Measurements from ENCODE around the gene PPARD.

PPARD gene

GRCh38 chr6:35445691-35446090 lies 103.3 kb downstream of the PPARD start:
- peak; percentile 9 for DNase-seq

GRCh38 chr6:35448191-35448590 lies 105.8 kb downstream of the PPARD start:
- no peak for DNase-seq

GRCh38 chr6:35449287-35449881 lies 107.0 kb downstream of the PPARD start:
- DNase-seq, result peak; percentile 80

- DNase-seq, result no peak
These were observed 109.2 kb downstream of the PPARD start for GRCh38 chr6:35451354-35452182.

GRCh38 chr6:35452183-35453090 lies 110.1 kb downstream of the PPARD start, which contains the start of gene FANCE:
Gene FANCE, plus strand, starts transcription at chr6:35452338. Its CDS starts 208 bp downstream, at chr6:35452546.
- DNase-seq, result peak; percentile 94

GRCh38 chr6:35453236-35453635 lies 110.9 kb downstream of the PPARD start:
- no peak for DNase-seq

GRCh38 chr6:35454391-35455110 lies 112.2 kb downstream of the PPARD start:
- no peak for DNase-seq

- DNase-seq, result no peak
These were observed 115.5 kb downstream of the PPARD start for GRCh38 chr6:35457907-35458306.

GRCh38 chr6:35461270-35461669 lies 118.9 kb downstream of the PPARD start:
- DNase-seq, result no peak

GRCh38 chr6:35463292-35463691 lies 120.9 kb downstream of the PPARD start:
- no peak for DNase-seq

GRCh38 chr6:35465646-35466045 lies 123.3 kb downstream of the PPARD start:
- no peak for DNase-seq

GRCh38 chr6:35468181-35468979 lies 126.0 kb downstream of the PPARD start, which contains the start of gene RPL10A:
Gene RPL10A, plus strand, starts transcription at chr6:35468401. Its CDS starts 34 bp downstream, at chr6:35468435.
- peak; percentile 98 for DNase-seq

- peak; percentile 21 for DNase-seq
These were observed 126.8 kb downstream of the PPARD start for GRCh38 chr6:35468980-35469750.

GRCh38 chr6:35469751-35470662 lies 127.6 kb downstream of the PPARD start:
- DNase-seq, result no peak

- DNase-seq, result peak; percentile 23
These were observed 128.3 kb downstream of the PPARD start for GRCh38 chr6:35470663-35471120.

- DNase-seq, result no peak
These were observed 129.5 kb downstream of the PPARD start for GRCh38 chr6:35471836-35472345.

- no peak for DNase-seq
These were observed 130.9 kb downstream of the PPARD start for GRCh38 chr6:35473075-35473849.

- no peak for DNase-seq
These were observed 131.4 kb downstream of the PPARD start for GRCh38 chr6:35473850-35474130.

Data from CD4-positive, alpha-beta T cell treated with Interleukin-12 subunit alpha and Interleukin-12 subunit beta, for 1 hour (primary cell).